ENCODE data around the gene UMPS.

UMPS gene

GRCh38 chr3:124685481-124685880 lies 44.8 kb upstream of the UMPS start:
- no peak overlapping the region for H3K27ac ChIP-seq
- no peaks in the 10 kb centered on the region for H3K4me1 ChIP-seq (ENCODE audit: control insufficient read depth in 1 of 2, insufficient read depth in 1 of 2, low read depth in 1 of 2, low read length in 1 of 2)
- no peak overlapping the region for H3K4me3 ChIP-seq (ENCODE audit: low read depth in 1 of 2, low read length in 1 of 2)
- H3K27me3 ChIP-seq, result no peaks in the 10 kb centered on the region
- no peaks in the 10 kb centered on the region for H3K9me3 ChIP-seq
- TF ChIP-seq CTCF (IDR thresholded peaks at IDR 0.05), result no peak
- H3K36me3 ChIP-seq, result no peaks in the 10 kb centered on the region

GRCh38 chr3:124686028-124686670 lies 44.1 kb upstream of the UMPS start:
- Histone ChIP-seq H3K27ac (no peak overlapping the region), H3K4me1 (ENCODE audit: control insufficient read depth in 1 of 2, insufficient read depth in 1 of 2, low read depth in 1 of 2, low read length in 1 of 2) (no peaks in the 10 kb centered on the region), H3K36me3 (no peaks in the 10 kb centered on the region), H3K9me3 (no peaks in the 10 kb centered on the region), H3K4me3 (ENCODE audit: low read depth in 1 of 2, low read length in 1 of 2) (no peak overlapping the region), H3K27me3 (no peaks in the 10 kb centered on the region)
- TF ChIP-seq CTCF (IDR thresholded peaks at IDR 0.05), result no peak

GRCh38 chr3:124688581-124689454 lies 41.4 kb upstream of the UMPS start:
- H3K9me3 ChIP-seq, result no peaks in the 10 kb centered on the region
- H3K27me3 ChIP-seq, result no peaks in the 10 kb centered on the region
- no peak overlapping the region for H3K4me3 ChIP-seq (ENCODE audit: low read depth in 1 of 2, low read length in 1 of 2)
- no peaks in the 10 kb centered on the region for H3K4me1 ChIP-seq (ENCODE audit: control insufficient read depth in 1 of 2, insufficient read depth in 1 of 2, low read depth in 1 of 2, low read length in 1 of 2)
- no peaks in the 10 kb centered on the region for H3K36me3 ChIP-seq
- no peak overlapping the region for H3K27ac ChIP-seq
- no peak for TF ChIP-seq CTCF (IDR thresholded peaks at IDR 0.05)

DNA sequence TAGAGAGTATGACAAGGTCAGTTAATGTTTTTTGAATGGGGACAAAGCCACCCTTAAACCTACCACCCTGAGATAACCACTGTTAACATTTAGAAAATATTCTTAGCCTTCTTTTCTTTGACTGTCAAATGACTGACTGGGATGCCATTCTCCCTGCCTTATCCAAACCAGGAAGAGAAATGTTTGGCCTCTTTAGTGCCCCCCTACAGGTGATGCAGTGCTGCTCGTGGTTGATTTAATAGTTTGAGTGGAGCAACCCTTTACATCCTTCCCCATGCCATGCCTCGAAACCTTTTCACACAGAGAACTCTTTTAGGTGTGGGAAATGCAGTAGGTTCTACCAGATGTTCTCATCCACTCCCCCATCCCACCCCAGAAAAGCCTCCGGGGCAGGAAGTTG lies 38.7 kb upstream of the UMPS start:
- no peaks in the 10 kb centered on the region for H3K9me3 ChIP-seq
- no peak for TF ChIP-seq CTCF (IDR thresholded peaks at IDR 0.05)
- no peak overlapping the region for H3K4me3 ChIP-seq (ENCODE audit: low read depth in 1 of 2, low read length in 1 of 2)
- H3K4me1 ChIP-seq (ENCODE audit: control insufficient read depth in 1 of 2, insufficient read depth in 1 of 2, low read depth in 1 of 2, low read length in 1 of 2), result no peaks in the 10 kb centered on the region
- H3K27ac ChIP-seq, result no peak overlapping the region
- H3K36me3 ChIP-seq, result no peaks in the 10 kb centered on the region
- H3K27me3 ChIP-seq, result peaks cover 5% of the 10 kb centered on the region

DNA sequence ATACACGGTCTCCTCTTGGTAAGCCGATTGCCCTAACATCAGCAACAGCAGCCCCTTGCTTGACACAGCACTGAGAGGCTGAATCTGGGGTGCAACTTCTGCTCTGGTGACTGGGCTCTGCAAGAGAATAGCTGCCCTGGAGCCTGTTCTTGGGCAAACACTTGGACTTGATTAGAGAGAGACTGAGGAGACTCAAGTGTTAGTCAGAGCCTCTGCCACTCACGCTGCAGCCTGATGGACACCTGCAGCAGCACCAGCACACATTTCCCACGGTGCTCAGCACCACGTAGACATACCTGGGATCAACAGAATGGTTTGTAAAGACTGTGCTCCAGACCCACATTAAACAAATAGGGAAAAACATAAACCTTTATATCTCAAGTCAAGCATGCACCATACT lies 35.8 kb upstream of the UMPS start:
- Histone ChIP-seq H3K27me3 (peaks cover 5% of the 10 kb centered on the region), H3K36me3 (no peaks in the 10 kb centered on the region), H3K9me3 (no peaks in the 10 kb centered on the region), H3K27ac (no peak overlapping the region), H3K4me1 (ENCODE audit: control insufficient read depth in 1 of 2, insufficient read depth in 1 of 2, low read depth in 1 of 2, low read length in 1 of 2) (no peaks in the 10 kb centered on the region), H3K4me3 (ENCODE audit: low read depth in 1 of 2, low read length in 1 of 2) (no peak overlapping the region)
- TF ChIP-seq CTCF (IDR thresholded peaks at IDR 0.05), result no peak
